OCI-LY3 (cell line): Measurements from ENCODE around the gene EPHA5.

ENCODE experiments used
- H2AFZ ChIP-seq: fragments of 200-600, 300-600 bp; shearing (Covaris generic); 2 replicates; pipeline ENCODE4 v1.6.0; 2014; ENCODE audit warnings: antibody characterized with exemption, low read depth, low read length
- H3K27ac ChIP-seq: fragments of 200-600, 300-600 bp; sonication (generic); 2 replicates; pipeline ENCODE4 v1.5.1; 2014; ENCODE audit warnings: mild to moderate bottlenecking, low read length, moderate library complexity, mixed read lengths
- H3K27me3 ChIP-seq: fragments of 200-600, 300-600 bp; sonication (generic); 2 replicates; pipeline ENCODE4 v1.6.1; 2014; ENCODE audit warnings: low read depth, low read length, mixed read lengths
- H3K36me3 ChIP-seq: fragments of 200-600, 300-600 bp; sonication (generic); replicated peaks from 2 replicates; pipeline ENCODE3; 2014; ENCODE audit warnings: low read depth, low read length, mixed read lengths
- H3K4me1 ChIP-seq: fragments of 300-600, 200-600 bp; sonication (generic); 2 replicates; pipeline ENCODE4 v1.6.1; 2014; ENCODE audit warnings: low read length, mixed read lengths
- H3K4me2 ChIP-seq: fragments of 200-600, 300-600 bp; sonication (generic); 2 replicates; pipeline ENCODE4 v1.6.1; 2014; ENCODE audit warnings: low read length, mixed read lengths
- H3K4me3 ChIP-seq: fragments of 300-600, 200-600 bp; sonication (generic); 2 replicates; pipeline ENCODE4 v1.5.1; 2014; ENCODE audit warnings: antibody characterized with exemption, mild to moderate bottlenecking, low read length, moderate library complexity
- H3K79me2 ChIP-seq: fragments of 300-600, 200-600 bp; shearing (Covaris generic); 2 replicates; pipeline ENCODE4 v1.6.1; 2014; ENCODE audit warnings: mild to moderate bottlenecking, low read length, mixed read lengths
- H3K9ac ChIP-seq: fragments of 300-600, 200-600 bp; shearing (Covaris generic); 2 replicates; pipeline ENCODE4 v1.6.0; 2014; ENCODE audit warnings: mild to moderate bottlenecking, low read length, moderate library complexity
- H3K9me3 ChIP-seq: fragments of 200-600, 300-600 bp; shearing (Covaris generic); 2 replicates; pipeline ENCODE4 v1.6.1; 2014; ENCODE audit warnings: low read length, mixed read lengths; ENCODE audit not compliant: insufficient read depth
- H4K20me1 ChIP-seq: fragments of 200-600, 300-600 bp; sonication (generic); 2 replicates; pipeline ENCODE4 v1.6.1; 2016; ENCODE audit warnings: low read length, mixed read lengths; ENCODE audit not compliant: insufficient read depth
- EZH2phosphoT487 ChIP-seq: fragments of 200-600 bp; shearing (Covaris generic); IDR thresholded peaks from 2 replicates; pipeline ENCODE4 v1.6.1; 2018; ENCODE audit warnings: antibody characterized with exemption, mixed run types, low read depth
- TF ChIP-seq, protein P1 (sequence below): fragments of 200-600, 300-600 bp; sonication (generic); IDR thresholded peaks from 2 replicates; pipeline ENCODE4 v1.5.1; 2014; ENCODE audit warnings: antibody characterized with exemption, low read length, low read depth

Gene EPHA5

DNA sequence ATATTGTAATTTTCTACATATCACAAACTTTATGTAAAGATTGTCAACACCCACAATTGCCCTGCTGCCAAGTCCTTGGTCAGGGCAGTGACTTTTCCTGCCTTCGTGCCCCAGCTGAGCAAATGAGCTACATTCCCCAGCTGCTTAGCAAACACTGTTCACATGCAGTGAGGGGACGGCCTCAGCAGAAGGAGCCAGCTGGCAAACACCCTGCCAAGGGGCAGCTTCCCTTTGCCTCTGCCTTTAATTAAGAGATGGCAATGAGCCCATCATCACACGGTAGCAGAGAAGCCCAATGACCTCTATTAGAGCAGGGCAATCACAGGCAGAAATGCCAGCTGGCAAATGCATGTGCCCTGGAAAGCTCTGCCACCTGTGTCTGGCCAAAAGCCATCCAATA is 253.4 kb downstream of the EPHA5 start:
- H4K20me1 ChIP-seq = no peaks in the 10 kb centered on the region
- no peak overlapping the region for H3K4me2 ChIP-seq
- no peak overlapping the region for H3K9ac ChIP-seq
- H2AFZ ChIP-seq = no peak overlapping the region
- no peaks in the 10 kb centered on the region for H3K27me3 ChIP-seq
- no peak overlapping the region for H3K4me3 ChIP-seq
- TF ChIP-seq, protein P1, sequence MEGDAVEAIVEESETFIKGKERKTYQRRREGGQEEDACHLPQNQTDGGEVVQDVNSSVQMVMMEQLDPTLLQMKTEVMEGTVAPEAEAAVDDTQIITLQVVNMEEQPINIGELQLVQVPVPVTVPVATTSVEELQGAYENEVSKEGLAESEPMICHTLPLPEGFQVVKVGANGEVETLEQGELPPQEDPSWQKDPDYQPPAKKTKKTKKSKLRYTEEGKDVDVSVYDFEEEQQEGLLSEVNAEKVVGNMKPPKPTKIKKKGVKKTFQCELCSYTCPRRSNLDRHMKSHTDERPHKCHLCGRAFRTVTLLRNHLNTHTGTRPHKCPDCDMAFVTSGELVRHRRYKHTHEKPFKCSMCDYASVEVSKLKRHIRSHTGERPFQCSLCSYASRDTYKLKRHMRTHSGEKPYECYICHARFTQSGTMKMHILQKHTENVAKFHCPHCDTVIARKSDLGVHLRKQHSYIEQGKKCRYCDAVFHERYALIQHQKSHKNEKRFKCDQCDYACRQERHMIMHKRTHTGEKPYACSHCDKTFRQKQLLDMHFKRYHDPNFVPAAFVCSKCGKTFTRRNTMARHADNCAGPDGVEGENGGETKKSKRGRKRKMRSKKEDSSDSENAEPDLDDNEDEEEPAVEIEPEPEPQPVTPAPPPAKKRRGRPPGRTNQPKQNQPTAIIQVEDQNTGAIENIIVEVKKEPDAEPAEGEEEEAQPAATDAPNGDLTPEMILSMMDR = no peak
- no peaks in the 10 kb centered on the region for H3K4me1 ChIP-seq
- no peaks in the 10 kb centered on the region for H3K9me3 ChIP-seq
- no peak overlapping the region for H3K27ac ChIP-seq
- no peaks in the 10 kb centered on the region for H3K79me2 ChIP-seq
- no peaks in the 10 kb centered on the region for H3K36me3 ChIP-seq

DNA sequence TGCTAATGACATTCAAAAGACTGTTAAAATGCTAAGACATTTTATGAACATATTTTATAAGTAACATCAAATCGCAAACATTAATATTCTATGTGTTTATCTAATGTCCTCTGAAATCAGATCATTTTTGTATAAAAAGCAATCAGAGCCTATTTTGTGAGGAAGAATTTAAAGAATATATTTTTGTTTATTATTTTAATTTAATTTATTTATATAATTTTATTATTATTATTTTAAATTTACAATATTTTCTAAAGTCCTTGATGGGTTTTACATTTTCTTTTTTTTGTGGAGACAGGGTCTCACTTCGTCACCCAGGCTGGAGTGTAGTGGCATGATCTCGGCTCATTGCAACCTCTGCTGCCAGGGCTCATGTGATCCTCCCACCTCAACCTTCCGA is 262.8 kb downstream of the EPHA5 start:
- no peaks in the 10 kb centered on the region for H3K9me3 ChIP-seq
- H3K27ac ChIP-seq = no peak overlapping the region
- no peaks in the 10 kb centered on the region for H3K79me2 ChIP-seq
- H3K9ac ChIP-seq = no peak overlapping the region
- no peak overlapping the region for H3K4me2 ChIP-seq
- no peaks in the 10 kb centered on the region for H3K36me3 ChIP-seq
- H3K4me3 ChIP-seq = no peak overlapping the region
- TF ChIP-seq, protein P1 = no peak
- TF ChIP-seq EZH2phosphoT487 = no peak
- no peaks in the 10 kb centered on the region for H3K27me3 ChIP-seq
- H4K20me1 ChIP-seq = no peaks in the 10 kb centered on the region
- no peak overlapping the region for H2AFZ ChIP-seq
- H3K4me1 ChIP-seq = no peaks in the 10 kb centered on the region

GRCh38 chr4:65401083-65401482 is 269.2 kb downstream of the EPHA5 start:
- no peaks in the 10 kb centered on the region for H3K79me2 ChIP-seq
- H2AFZ ChIP-seq = no peak overlapping the region
- peaks cover 5% of the 10 kb centered on the region; the same call in 1 of the 2 replicates for H3K9me3 ChIP-seq
- TF ChIP-seq EZH2phosphoT487 = no peak
- TF ChIP-seq, protein P1 = no peak
- H4K20me1 ChIP-seq = no peaks in the 10 kb centered on the region
- peaks cover 6% of the 10 kb centered on the region for H3K36me3 ChIP-seq
- no peaks in the 10 kb centered on the region for H3K4me1 ChIP-seq
- H3K27ac ChIP-seq = no peak overlapping the region
- H3K9ac ChIP-seq = no peak overlapping the region
- H3K27me3 ChIP-seq = no peaks in the 10 kb centered on the region
- no peak overlapping the region for H3K4me3 ChIP-seq
- H3K4me2 ChIP-seq = no peak overlapping the region

DNA sequence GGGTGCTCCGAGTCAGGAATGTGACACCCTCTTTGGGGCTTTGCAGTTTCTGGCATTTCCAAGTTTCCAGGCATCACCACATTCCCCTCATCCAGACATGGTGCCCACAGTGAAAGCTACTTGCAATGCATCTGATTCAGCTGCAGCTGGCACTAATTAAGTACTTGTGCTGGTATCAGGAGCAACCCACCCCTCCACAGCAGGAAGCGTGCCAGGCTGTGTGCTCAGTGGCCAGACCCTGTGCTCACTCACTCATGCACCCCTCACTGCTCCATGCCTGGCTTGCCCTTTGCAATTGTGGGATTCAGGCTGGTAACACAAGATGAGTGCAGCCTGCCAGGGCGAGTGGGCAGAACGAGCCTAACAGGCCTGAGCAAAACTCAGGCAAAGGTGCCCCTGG is 271.2 kb downstream of the EPHA5 start:
- Histone ChIP-seq H4K20me1 (no peaks in the 10 kb centered on the region), H3K9me3 (peaks cover 10% of the 10 kb centered on the region), H3K27ac (no peak overlapping the region), H3K27me3 (no peaks in the 10 kb centered on the region), H3K4me3 (no peak overlapping the region), H3K4me1 (no peaks in the 10 kb centered on the region), H3K9ac (no peak overlapping the region), H3K36me3 (peaks cover 10% of the 10 kb centered on the region), H3K4me2 (no peak overlapping the region), H3K79me2 (no peaks in the 10 kb centered on the region), H2AFZ (no peak overlapping the region)
- TF ChIP-seq EZH2phosphoT487 = no peak
- TF ChIP-seq, protein P1 = no peak
